ENCODE data around the gene LAMC1. TPM values are rescaled to one million over a fixed set of nuclear protein-coding genes. Genes with fewer than 3 reads are reported as not detected.

The LAMC1 gene
- total RNA-seq (2022; extraction: Qiagen RNA extraction), result 89.6 to 127 TPM (median 104 TPM) in 5 replicates

DNA sequence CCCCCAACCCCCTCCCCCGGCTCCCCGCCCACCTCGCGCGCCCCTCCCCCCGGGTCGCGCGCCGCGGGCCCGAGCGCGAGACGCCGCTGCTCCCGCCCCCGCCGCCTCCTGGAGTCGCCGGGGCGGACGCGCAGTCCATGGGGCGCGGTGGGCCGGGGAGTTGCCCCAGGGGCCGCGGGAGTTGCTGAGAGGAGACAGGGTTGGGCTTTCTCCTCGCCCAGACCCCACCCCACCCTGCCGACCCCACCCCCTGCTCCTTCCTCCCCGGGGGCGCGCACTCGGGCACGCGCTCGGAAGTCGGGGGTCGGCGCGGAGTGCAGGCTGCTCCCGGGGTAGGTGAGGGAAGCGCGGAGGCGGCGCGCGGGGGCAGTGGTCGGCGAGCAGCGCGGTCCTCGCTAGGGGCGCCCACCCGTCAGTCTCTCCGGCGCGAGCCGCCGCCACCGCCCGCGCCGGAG is at the start of gene LAMC1:
LAMC1 (plus strand) TSS at position 275 of the 455 bp plus-strand sequence. CDS start 297 bp downstream, outside the sequence.

DNA sequence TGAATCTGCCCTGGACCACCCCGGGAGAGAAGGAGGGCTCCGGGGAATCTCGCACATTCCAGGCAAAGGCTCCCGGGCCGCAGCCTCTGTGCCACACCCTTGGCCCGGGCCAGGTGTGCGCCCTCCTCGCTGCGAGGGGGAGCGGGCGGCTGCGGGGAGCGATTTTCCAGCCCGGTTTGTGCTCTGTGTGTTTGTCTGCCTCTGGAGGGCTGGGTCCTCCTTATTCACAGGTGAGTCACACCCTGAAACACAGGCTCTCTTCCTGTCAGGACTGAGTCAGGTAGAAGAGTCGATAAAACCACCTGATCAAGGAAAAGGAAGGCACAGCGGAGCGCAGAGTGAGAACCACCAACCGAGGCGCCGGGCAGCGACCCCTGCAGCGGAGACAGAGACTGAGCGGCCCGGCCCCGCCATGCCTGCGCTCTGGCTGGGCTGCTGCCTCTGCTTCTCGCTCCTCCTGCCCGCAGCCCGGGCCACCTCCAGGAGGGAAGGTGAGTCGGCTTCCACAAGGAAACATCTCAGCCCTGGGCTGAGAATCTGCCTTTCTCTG is 162.8 kb downstream of the LAMC1 start, which contains the start of gene LAMC2:
LAMC2 (plus strand) TSS at position 324 of the 550 bp plus-strand sequence; CDS start at position 413, 89 bp downstream.

Other genes starting within 250 kb of the LAMC1 start
- 0.44 to 0.79 TPM (median 0.53 TPM) in 5 replicates for gene NPL, start 233.6 kb upstream of the LAMC1 start, total RNA-seq (2022; extraction: Qiagen RNA extraction)
- 149 to 185 TPM (median 153 TPM) in 5 replicates for gene DHX9, start 184.1 kb upstream of the LAMC1 start, total RNA-seq (2022; extraction: Qiagen RNA extraction)
- not detected in 5 replicates for gene SHCBP1L, start 70.3 kb upstream of the LAMC1 start, total RNA-seq (2022; extraction: Qiagen RNA extraction)
- gene LAMC2, start 162.8 kb downstream of the LAMC1 start, total RNA-seq (2022; extraction: Qiagen RNA extraction), result 16.8 to 21.5 TPM (median 17.5 TPM) in 5 replicates